Epithelial cell of esophagus (primary cell): ENCODE measurements around the gene NDC1.

Experiments
- DNase-seq: peaks from one replicate; pipeline ENCODE4 v3.0.0; 2010; ENCODE audit warnings: low read depth
- H3K4me3 ChIP-seq: 2 replicates; pipeline ENCODE4 v1.5.1; 2011; ENCODE audit warnings: mild to moderate bottlenecking, low read length, control low read depth
- CTCF ChIP-seq: IDR thresholded peaks from 2 replicates; pipeline ENCODE4 v1.5.1; 2011; ENCODE audit warnings: low read depth, mild to moderate bottlenecking, low read length, control low read depth, inconsistent platforms; ENCODE audit not compliant: insufficient read depth; ENCODE audit errors: missing control alignments

NDC1 gene

GRCh38 chr1:53868565-53868964 is 30.5 kb upstream of the NDC1 start:
- H3K4me3 ChIP-seq, result no peak overlapping the region
- DNase-seq, result no peak
- TF ChIP-seq CTCF, result no peak

GRCh38 chr1:53862507-53862906 is 24.4 kb upstream of the NDC1 start:
- no peak overlapping the region for H3K4me3 ChIP-seq
- DNase-seq, result no peak
- TF ChIP-seq CTCF, result no peak

GRCh38 chr1:53860967-53861411 is 22.9 kb upstream of the NDC1 start:
- peak; percentile 91 for TF ChIP-seq CTCF
- H3K4me3 ChIP-seq, result no peak overlapping the region
- peak; percentile 63 for DNase-seq

- no peak for TF ChIP-seq CTCF
- H3K4me3 ChIP-seq, result no peak overlapping the region
- DNase-seq, result no peak
Observed at GRCh38 chr1:53851571-53852285, 13.6 kb upstream of the NDC1 start.

GRCh38 chr1:53850082-53850673 is 12.1 kb upstream of the NDC1 start:
- DNase-seq, result no peak
- TF ChIP-seq CTCF, result no peak
- no peak overlapping the region for H3K4me3 ChIP-seq

- H3K4me3 ChIP-seq, result no peak overlapping the region
- TF ChIP-seq CTCF, result no peak
- DNase-seq, result no peak
Observed at GRCh38 chr1:53847980-53848379, 9.9 kb upstream of the NDC1 start.

- DNase-seq, result no peak
- TF ChIP-seq CTCF, result no peak
- H3K4me3 ChIP-seq, result no peak overlapping the region
Observed at GRCh38 chr1:53842347-53842746, 4.3 kb upstream of the NDC1 start.
